BLaER1 treated with 17β-estradiol and CSF1 and Interleukin-3, amounts not matched to agents 10 nM and 100 nM (cell line): ENCODE measurements around the gene PTPRN2.

Experiments used
- H3K27ac ChIP-seq, 11 experiments: shearing (Covaris generic); formaldehyde crosslinking; 2 replicates each; pipeline ENCODE4 v1.8.1; 2022
- H3K27me3 ChIP-seq, 11 experiments: shearing (Covaris generic); formaldehyde crosslinking; 2 replicates each; pipeline ENCODE4 v1.8.1; 2022
- H3K36me3 ChIP-seq, 11 experiments: shearing (Covaris generic); formaldehyde crosslinking; 2 replicates each; pipeline ENCODE4 v1.8.1; 2022
- H3K4me1 ChIP-seq, 10 experiments: shearing (Covaris generic); formaldehyde crosslinking; 2 replicates each; pipeline ENCODE4 v1.8.1; 2022
- H3K4me2 ChIP-seq, 11 experiments: shearing (Covaris generic); formaldehyde crosslinking; 2 replicates each; pipeline ENCODE4 v1.8.1; 2022
- H3K4me3 ChIP-seq, 10 experiments: shearing (Covaris generic); formaldehyde crosslinking; 2 replicates each; pipeline ENCODE4 v1.8.1; 2022
- H3K9ac ChIP-seq, 11 experiments: shearing (Covaris generic); formaldehyde crosslinking; 2 replicates each; pipeline ENCODE4 v1.8.1; 2022
- H3K9me3 ChIP-seq, 11 experiments: shearing (Covaris generic); formaldehyde crosslinking; replicated peaks in 1 of 11; 2 replicates each; pipeline ENCODE4 v1.8.1; 2022
- H4K20me1 ChIP-seq, 11 experiments: shearing (Covaris generic); formaldehyde crosslinking; 2 replicates each; pipeline ENCODE4 v1.8.1; 2022
- Cebpa-rat ChIP-seq, 11 experiments: shearing (Covaris generic); IDR thresholded peaks; 2 replicates each; pipeline ENCODE4 v1.8.1; 2022

The PTPRN2 gene

DNA sequence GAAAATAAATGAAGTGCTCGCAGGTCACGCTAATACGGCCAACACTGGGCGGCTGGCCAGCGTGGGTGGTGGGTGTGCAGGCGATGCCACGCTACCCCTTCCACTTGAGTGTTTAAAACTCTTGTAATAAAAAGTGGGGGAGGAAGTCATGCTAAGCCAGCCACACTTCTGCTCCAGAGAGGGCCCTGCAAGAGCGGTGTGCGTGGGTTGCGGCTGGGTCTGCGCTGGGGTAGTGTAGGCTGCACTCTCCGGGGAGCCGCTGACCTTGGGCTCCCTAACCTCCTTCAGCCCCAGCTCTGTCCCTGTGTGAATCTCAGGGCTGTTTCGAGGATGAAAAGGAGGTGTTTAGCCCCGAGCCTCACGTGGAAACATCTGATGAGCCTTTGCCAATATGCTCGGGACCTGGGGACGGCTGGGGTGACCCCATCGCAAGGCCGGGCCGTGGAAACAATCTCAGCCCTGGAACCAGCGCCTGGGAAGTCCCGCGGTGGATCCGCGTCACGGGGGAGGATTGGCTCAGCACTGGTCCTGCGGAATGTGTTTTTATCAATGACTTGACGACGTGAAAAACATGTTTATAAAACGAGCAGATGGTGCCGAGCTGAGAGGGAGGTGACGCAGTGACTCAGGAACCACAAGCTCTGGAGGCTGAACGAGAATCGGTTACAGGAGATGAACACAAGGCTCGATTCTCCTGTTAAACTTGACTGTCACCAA, 972.4 kb downstream of the PTPRN2 start:
- no peak for TF ChIP-seq Cebpa-rat (IDR thresholded peaks at IDR 0.05)

DNA sequence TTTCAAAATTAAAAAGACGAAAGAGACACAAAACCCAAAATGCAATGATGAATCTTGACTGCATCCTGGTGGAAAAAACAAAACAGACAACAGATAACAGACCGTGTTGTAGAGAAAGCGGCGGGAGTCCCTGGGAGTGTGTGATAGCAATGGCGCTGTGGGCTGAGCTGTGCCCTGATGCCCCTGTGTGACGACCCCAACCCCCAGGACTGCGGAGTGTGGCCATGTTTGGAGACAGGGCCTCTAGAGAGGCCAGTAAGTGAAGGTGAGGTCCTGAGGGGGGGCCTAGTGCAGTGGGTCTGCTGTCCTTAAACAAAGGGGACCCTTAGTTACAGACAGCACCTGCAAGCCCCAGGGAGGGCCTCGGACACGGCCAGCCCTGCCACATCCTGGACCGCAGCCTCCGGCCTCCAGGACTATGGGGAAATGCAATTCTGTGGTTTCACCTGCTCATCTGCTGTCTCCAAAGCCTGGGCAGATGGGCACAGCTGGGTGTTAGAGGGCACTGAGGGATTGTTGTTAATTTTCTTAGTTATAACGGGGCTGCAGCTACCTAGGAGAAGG, 973.1 kb downstream of the PTPRN2 start:
- H3K9me3 ChIP-seq = no peaks in the 10 kb centered on the region
- H3K9ac ChIP-seq = peak overlapping the region in 4 of 11 experiments; percentile 21 to 79 (median 48); a peak in 8 of 22 replicates
- peaks cover 0 to 5% (median 0%) of the 10 kb centered on the region in 11 experiments; a peak in 3 of 22 replicates for H4K20me1 ChIP-seq
- no peaks in the 10 kb centered on the region for H3K36me3 ChIP-seq
- H3K27me3 ChIP-seq = peaks cover 0 to 46% (median 9%) of the 10 kb centered on the region in 11 experiments; a peak in 10 of 22 replicates
- H3K4me3 ChIP-seq = peak overlapping the region in 4 of 10 experiments; percentile 6 to 64 (median 38); a peak in 3 of 20 replicates
- peaks cover 16 to 75% (median 50%) of the 10 kb centered on the region in 10 experiments for H3K4me1 ChIP-seq
- TF ChIP-seq Cebpa-rat (IDR thresholded peaks at IDR 0.05) = no peak
- H3K27ac ChIP-seq = peak overlapping the region in 4 of 11 experiments; percentile 49 to 80 (median 66); a peak in 8 of 22 replicates
- H3K4me2 ChIP-seq = peak overlapping the region; percentile 1 to 99 (median 97); a peak in 20 of 22 replicates

More for the DNA sequence above, 972.4 kb downstream of the PTPRN2 start:
- peak overlapping the region in 5 of 11 experiments; percentile 13 to 80 (median 55); a peak in 7 of 22 replicates for H3K27ac ChIP-seq
- H3K4me1 ChIP-seq = peaks cover 16 to 72% (median 53%) of the 10 kb centered on the region in 10 experiments
- H3K4me3 ChIP-seq = peak overlapping the region in 1 of 10 experiments; percentile 61; a peak in 1 of 20 replicates
- peak overlapping the region; percentile 1 to 99 (median 97); a peak in 20 of 22 replicates for H3K4me2 ChIP-seq
- H3K9ac ChIP-seq = peak overlapping the region in 4 of 11 experiments; percentile 6 to 79 (median 14); a peak in 4 of 22 replicates
- H4K20me1 ChIP-seq = peaks cover 0 to 5% (median 0%) of the 10 kb centered on the region in 11 experiments; a peak in 3 of 22 replicates
- no peaks in the 10 kb centered on the region for H3K9me3 ChIP-seq
- no peaks in the 10 kb centered on the region for H3K36me3 ChIP-seq
- peaks cover 0 to 46% (median 9%) of the 10 kb centered on the region in 11 experiments; a peak in 10 of 22 replicates for H3K27me3 ChIP-seq

- Histone ChIP-seq H3K9me3 (no peaks in the 10 kb centered on the region), H3K4me1 (peaks cover 16 to 81% (median 54%) of the 10 kb centered on the region in 10 experiments), H3K27me3 (peaks cover 0 to 46% (median 9%) of the 10 kb centered on the region in 11 experiments; a peak in 10 of 22 replicates), H3K9ac (peak overlapping the region; percentile 47 to 79 (median 73)), H3K36me3 (no peaks in the 10 kb centered on the region), H3K4me3 (peak overlapping the region; percentile 51 to 74 (median 60)), H3K27ac (peak overlapping the region; percentile 33 to 80 (median 71); a peak in 21 of 22 replicates), H3K4me2 (peak overlapping the region; percentile 89 to 99 (median 97)), H4K20me1 (peaks cover 0 to 5% (median 0%) of the 10 kb centered on the region in 11 experiments; a peak in 2 of 22 replicates)
- no peak for TF ChIP-seq Cebpa-rat (IDR thresholded peaks at IDR 0.05)
These were observed 973.9 kb downstream of the PTPRN2 start for GRCh38 chr7:157613575-157614322.

DNA sequence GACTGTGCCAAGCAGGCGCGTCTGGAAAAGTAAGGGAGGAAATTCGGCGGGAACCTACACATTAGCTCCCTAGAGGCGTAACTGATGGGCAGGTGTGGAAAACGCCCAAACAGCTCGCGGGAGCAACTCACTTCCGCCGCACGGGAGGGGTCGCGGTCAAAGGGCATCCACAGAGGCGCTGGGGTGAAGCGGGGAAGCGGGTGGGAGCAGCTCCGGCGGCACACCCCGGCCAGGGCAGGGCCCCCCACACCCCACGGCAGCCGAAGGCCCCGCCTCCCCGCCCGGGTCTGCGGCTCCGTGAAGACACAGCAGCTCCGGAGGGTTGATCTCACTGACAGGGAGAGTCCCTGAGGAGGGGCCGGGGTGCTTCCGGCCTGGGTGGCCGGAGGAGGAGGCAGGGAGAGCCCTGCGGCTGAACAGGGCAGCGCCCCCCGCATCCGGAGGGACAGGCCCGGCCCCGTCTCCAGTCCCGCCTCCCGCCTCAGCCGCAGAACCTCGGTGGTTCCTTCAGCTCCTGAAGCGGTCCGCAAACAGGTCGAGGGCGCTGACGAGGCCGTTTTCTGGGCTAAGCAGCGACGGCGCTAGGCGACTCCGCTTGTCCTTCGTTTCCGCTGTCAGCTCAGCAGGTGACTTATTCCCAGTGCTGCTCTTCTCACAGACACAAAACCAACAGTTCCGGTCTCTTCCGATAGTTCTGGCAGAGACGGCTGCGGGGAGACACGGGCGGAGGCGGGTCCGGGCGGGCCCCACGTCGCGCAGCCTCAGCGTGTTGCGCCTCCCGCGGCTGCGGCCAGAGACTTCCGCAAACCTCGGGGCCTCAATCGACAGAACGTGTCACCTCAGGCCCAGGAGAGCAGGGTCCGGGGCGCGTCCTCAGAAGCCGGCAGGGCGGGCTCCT, 974.7 kb downstream of the PTPRN2 start:
- Histone ChIP-seq H3K36me3 (no peaks in the 10 kb centered on the region), H3K4me1 (peaks cover 16 to 85% (median 61%) of the 10 kb centered on the region in 10 experiments), H3K27me3 (peaks cover 0 to 46% (median 9%) of the 10 kb centered on the region in 11 experiments; a peak in 10 of 22 replicates), H3K27ac (peak overlapping the region; percentile 33 to 80 (median 71); a peak in 21 of 22 replicates), H4K20me1 (peaks cover 0 to 5% (median 0%) of the 10 kb centered on the region in 11 experiments; a peak in 2 of 22 replicates), H3K9me3 (no peaks in the 10 kb centered on the region), H3K9ac (peak overlapping the region; percentile 47 to 79 (median 73)), H3K4me2 (peak overlapping the region; percentile 89 to 99 (median 97)), H3K4me3 (peak overlapping the region; percentile 51 to 74 (median 60))
- no peak for TF ChIP-seq Cebpa-rat (IDR thresholded peaks at IDR 0.05)

DNA sequence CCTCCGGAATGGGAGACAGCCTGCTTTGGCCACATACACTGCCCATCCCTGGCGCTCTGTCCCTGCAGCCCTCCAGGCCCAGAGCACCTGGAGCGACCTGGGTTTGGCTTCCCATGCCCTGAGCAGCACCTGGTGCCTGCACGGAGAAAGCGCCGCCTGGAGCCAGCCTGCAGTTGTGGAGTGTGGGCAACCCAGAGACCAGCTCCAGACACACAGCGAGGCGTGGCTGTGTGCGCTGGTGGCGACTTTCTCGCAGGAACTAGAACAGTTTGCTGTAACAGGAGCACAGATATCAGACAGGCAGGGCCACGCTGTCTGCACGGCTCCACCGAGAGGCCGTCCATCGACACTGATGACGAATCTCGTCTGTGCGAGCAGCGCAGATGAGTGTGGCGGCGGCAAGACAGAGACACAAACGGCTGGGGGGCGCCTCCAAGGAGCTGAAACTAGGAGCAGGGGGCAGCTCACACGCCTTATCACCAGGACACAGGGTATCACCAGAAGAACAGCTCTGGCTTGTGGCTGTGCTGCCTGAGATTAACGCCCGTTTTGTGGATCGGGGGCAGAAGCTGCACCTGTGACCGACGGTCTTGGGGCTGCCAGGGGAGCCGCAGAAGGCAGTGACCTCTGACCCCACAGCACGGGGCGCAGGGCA, 975.5 kb downstream of the PTPRN2 start:
- H3K27me3 ChIP-seq = peaks cover 0 to 46% (median 9%) of the 10 kb centered on the region in 11 experiments; a peak in 10 of 22 replicates
- peak overlapping the region in 10 of 11 experiments; percentile 58 to 80 (median 72); a peak in 16 of 22 replicates for H3K27ac ChIP-seq
- TF ChIP-seq Cebpa-rat (IDR thresholded peaks at IDR 0.05) = no peak
- H3K4me2 ChIP-seq = peak overlapping the region; percentile 89 to 99 (median 97)
- H3K9me3 ChIP-seq = no peaks in the 10 kb centered on the region
- H3K4me1 ChIP-seq = peaks cover 16 to 93% (median 61%) of the 10 kb centered on the region in 10 experiments
- peak overlapping the region; percentile 47 to 79 (median 73); a peak in 20 of 22 replicates for H3K9ac ChIP-seq
- no peaks in the 10 kb centered on the region for H3K36me3 ChIP-seq
- peak overlapping the region; percentile 51 to 74 (median 60) for H3K4me3 ChIP-seq
- H4K20me1 ChIP-seq = peaks cover 0 to 5% (median 0%) of the 10 kb centered on the region in 11 experiments; a peak in 2 of 22 replicates

- Histone ChIP-seq H3K4me1 (peaks cover 16 to 97% (median 61%) of the 10 kb centered on the region in 10 experiments), H3K9me3 (no peaks in the 10 kb centered on the region), H3K27ac (no peak overlapping the region), H3K4me3 (no peak overlapping the region), H3K36me3 (no peaks in the 10 kb centered on the region), H3K27me3 (peaks cover 0 to 44% (median 9%) of the 10 kb centered on the region in 11 experiments; a peak in 10 of 22 replicates), H3K9ac (no peak overlapping the region), H3K4me2 (peak overlapping the region in 5 of 11 experiments; percentile 5 to 98 (median 95); a peak in 6 of 22 replicates), H4K20me1 (peaks cover 0 to 5% (median 0%) of the 10 kb centered on the region in 11 experiments; a peak in 2 of 22 replicates)
- no peak for TF ChIP-seq Cebpa-rat (IDR thresholded peaks at IDR 0.05)
These were observed 976.3 kb downstream of the PTPRN2 start for GRCh38 chr7:157611341-157611740.

- Histone ChIP-seq H3K27ac (no peak overlapping the region), H3K4me2 (peak overlapping the region in 4 of 11 experiments; percentile 5 to 97 (median 54); a peak in 3 of 22 replicates), H3K36me3 (no peaks in the 10 kb centered on the region), H3K4me1 (peaks cover 16 to 97% (median 59%) of the 10 kb centered on the region in 10 experiments), H3K9ac (no peak overlapping the region), H3K9me3 (peaks cover 0 to 5% (median 1%) of the 10 kb centered on the region in 11 experiments; a peak in 12 of 22 replicates), H4K20me1 (peaks cover 0 to 5% (median 0%) of the 10 kb centered on the region in 11 experiments; a peak in 2 of 22 replicates), H3K27me3 (peaks cover 0 to 40% (median 9%) of the 10 kb centered on the region in 11 experiments; a peak in 10 of 22 replicates), H3K4me3 (no peak overlapping the region)
- TF ChIP-seq Cebpa-rat (IDR thresholded peaks at IDR 0.05) = no peak
These were observed 976.8 kb downstream of the PTPRN2 start for GRCh38 chr7:157610671-157611295.
